ENCODE measurements around the gene SERINC5.

GRCh38 chr5:80082281-80082680 lies 173.6 kb downstream of the SERINC5 start:
- no peak for TF ChIP-seq CTCF (conservative IDR thresholded peaks at IDR 0.05; ENCODE audit: low read length)
- no peak for TF ChIP-seq EZH2phosphoT487 (IDR thresholded peaks at IDR 0.05; ENCODE audit: borderline replicate concordance)
